HG02973 (cell line): ENCODE results near the gene FNDC3B.

Experiments
- ATAC-seq: cut with Tn5 transposase; IDR thresholded peaks from one replicate; pipeline ENCODE4 v1.9.1; 2021; ENCODE audit warnings: moderate library complexity; ENCODE audit not compliant: unreplicated experiment

Gene FNDC3B

GRCh38 chr3:172277151-172277652 lies 237.8 kb downstream of the FNDC3B start:
- no peak for ATAC-seq

- ATAC-seq, result no peak
These were observed 239.8 kb downstream of the FNDC3B start for GRCh38 chr3:172279191-172279640.

- no peak for ATAC-seq
These were observed 240.6 kb downstream of the FNDC3B start for GRCh38 chr3:172279974-172280373.

GRCh38 chr3:172280406-172281051 lies 241.2 kb downstream of the FNDC3B start:
- ATAC-seq, result no peak

GRCh38 chr3:172281884-172282283 lies 242.5 kb downstream of the FNDC3B start:
- ATAC-seq, result no peak

- no peak for ATAC-seq
These were observed 243.5 kb downstream of the FNDC3B start for GRCh38 chr3:172282850-172283249.

- ATAC-seq, result no peak
These were observed 244.5 kb downstream of the FNDC3B start for GRCh38 chr3:172283841-172284357.

GRCh38 chr3:172285844-172286243 lies 246.5 kb downstream of the FNDC3B start:
- no peak for ATAC-seq

- ATAC-seq, result no peak
These were observed 247.3 kb downstream of the FNDC3B start for GRCh38 chr3:172286548-172287148.

- no peak for ATAC-seq
These were observed 248.6 kb downstream of the FNDC3B start for GRCh38 chr3:172287937-172288477.

GRCh38 chr3:172288651-172289050 lies 249.3 kb downstream of the FNDC3B start:
- ATAC-seq, result no peak

- peak; percentile 73 for ATAC-seq
These were observed 250.2 kb downstream of the FNDC3B start for GRCh38 chr3:172289583-172289982.

- ATAC-seq, result no peak
These were observed 251.1 kb downstream of the FNDC3B start for GRCh38 chr3:172290457-172290856.

GRCh38 chr3:172291650-172292049 lies 252.3 kb downstream of the FNDC3B start:
- ATAC-seq, result no peak

GRCh38 chr3:172292422-172292821 lies 253.0 kb downstream of the FNDC3B start:
- ATAC-seq, result no peak

GRCh38 chr3:172293093-172293492 lies 253.7 kb downstream of the FNDC3B start:
- ATAC-seq, result no peak

- ATAC-seq, result no peak
These were observed 254.9 kb downstream of the FNDC3B start for GRCh38 chr3:172294223-172294806.

- ATAC-seq, result no peak
These were observed 257.0 kb downstream of the FNDC3B start for GRCh38 chr3:172296248-172296974.

GRCh38 chr3:172296975-172297332 lies 257.6 kb downstream of the FNDC3B start:
- ATAC-seq, result no peak

GRCh38 chr3:172298247-172298646 lies 258.9 kb downstream of the FNDC3B start:
- no peak for ATAC-seq

- no peak for ATAC-seq
These were observed 260.8 kb downstream of the FNDC3B start for GRCh38 chr3:172300187-172300586.
